Effector memory CD4-positive, alpha-beta T cell (primary cell): ENCODE measurements around the gene ZNF398.

Experiments used
- DNase-seq, 3 donors: peaks; one replicate each; pipeline ENCODE4 v3.0.0-alpha.2; 2020
- H3K27ac ChIP-seq: 2 replicates; pipeline ENCODE4 v1.7.0; 2013; ENCODE audit warnings: mild to moderate bottlenecking, low read length, moderate library complexity; ENCODE audit not compliant: insufficient read depth, poor library complexity, severe bottlenecking
- H3K27me3 ChIP-seq: replicated peaks from 2 replicates; pipeline ENCODE4 v1.7.0; 2013; ENCODE audit warnings: mild to moderate bottlenecking, low read length; ENCODE audit not compliant: insufficient read depth, control insufficient read depth, poor library complexity, severe bottlenecking
- H3K36me3 ChIP-seq: 2 replicates; pipeline ENCODE4 v1.7.0; 2013; ENCODE audit warnings: mild to moderate bottlenecking, low read length, moderate library complexity; ENCODE audit not compliant: control insufficient read depth, insufficient read depth
- H3K4me1 ChIP-seq: 2 replicates; pipeline ENCODE4 v1.7.0; 2013; ENCODE audit warnings: low read length, mild to moderate bottlenecking; ENCODE audit not compliant: control insufficient read depth, insufficient read depth, poor library complexity, severe bottlenecking
- H3K4me3 ChIP-seq: 2 replicates; pipeline ENCODE4 v1.7.0; 2013; ENCODE audit warnings: low read length, low read depth, mild to moderate bottlenecking; ENCODE audit not compliant: insufficient read depth, poor library complexity, severe bottlenecking
- H3K9me3 ChIP-seq: 2 replicates; pipeline ENCODE4 v1.7.0; 2013; ENCODE audit warnings: mild to moderate bottlenecking, low read length, moderate library complexity; ENCODE audit not compliant: control insufficient read depth

Gene ZNF398

GRCh38 chr7:149207324-149208035, 60.2 kb downstream of the ZNF398 start:
- Histone ChIP-seq H3K4me1 (no peaks in the 10 kb centered on the region), H3K27me3 (no peaks in the 10 kb centered on the region), H3K27ac (no peak overlapping the region), H3K4me3 (no peak overlapping the region), H3K9me3 (no peaks in the 10 kb centered on the region), H3K36me3 (peaks cover 56% of the 10 kb centered on the region)
- no peak for DNase-seq

GRCh38 chr7:149209518-149210269, 62.4 kb downstream of the ZNF398 start:
- Histone ChIP-seq H3K4me1 (no peaks in the 10 kb centered on the region), H3K4me3 (no peak overlapping the region), H3K36me3 (peaks cover 64% of the 10 kb centered on the region), H3K27ac (no peak overlapping the region), H3K27me3 (no peaks in the 10 kb centered on the region), H3K9me3 (no peaks in the 10 kb centered on the region)
- peak; percentile 12 to 40 (median 36) for DNase-seq

- Histone ChIP-seq H3K9me3 (no peaks in the 10 kb centered on the region), H3K4me3 (no peak overlapping the region), H3K27me3 (no peaks in the 10 kb centered on the region), H3K4me1 (no peaks in the 10 kb centered on the region), H3K27ac (no peak overlapping the region), H3K36me3 (peaks cover 69% of the 10 kb centered on the region)
- DNase-seq: no peak
Measured at GRCh38 chr7:149210551-149210950, 63.3 kb downstream of the ZNF398 start.

GRCh38 chr7:149214020-149214720, 66.9 kb downstream of the ZNF398 start:
- H3K4me1 ChIP-seq: no peaks in the 10 kb centered on the region
- H3K27me3 ChIP-seq: no peaks in the 10 kb centered on the region
- H3K36me3 ChIP-seq: peaks cover 60% of the 10 kb centered on the region
- DNase-seq: no peak
- H3K27ac ChIP-seq: no peak overlapping the region
- no peak overlapping the region for H3K4me3 ChIP-seq
- H3K9me3 ChIP-seq: no peaks in the 10 kb centered on the region

- no peak overlapping the region for H3K27ac ChIP-seq
- H3K4me3 ChIP-seq: no peak overlapping the region
- H3K27me3 ChIP-seq: no peaks in the 10 kb centered on the region
- no peak for DNase-seq
- no peaks in the 10 kb centered on the region for H3K9me3 ChIP-seq
- H3K4me1 ChIP-seq: no peaks in the 10 kb centered on the region
- peaks cover 66% of the 10 kb centered on the region for H3K36me3 ChIP-seq
Measured at GRCh38 chr7:149216402-149216801, 69.1 kb downstream of the ZNF398 start.

- H3K9me3 ChIP-seq: no peaks in the 10 kb centered on the region
- H3K27me3 ChIP-seq: no peaks in the 10 kb centered on the region
- DNase-seq: no peak
- H3K27ac ChIP-seq: no peak overlapping the region
- H3K4me3 ChIP-seq: no peak overlapping the region
- no peaks in the 10 kb centered on the region for H3K4me1 ChIP-seq
- peaks cover 59% of the 10 kb centered on the region for H3K36me3 ChIP-seq
Measured at GRCh38 chr7:149217570-149217969, 70.3 kb downstream of the ZNF398 start.

- no peak for DNase-seq
- Histone ChIP-seq H3K27me3 (no peaks in the 10 kb centered on the region), H3K4me1 (no peaks in the 10 kb centered on the region), H3K4me3 (no peak overlapping the region), H3K27ac (no peak overlapping the region), H3K36me3 (peaks cover 47% of the 10 kb centered on the region), H3K9me3 (no peaks in the 10 kb centered on the region)
Measured at GRCh38 chr7:149218469-149219420, 71.5 kb downstream of the ZNF398 start.

GRCh38 chr7:149220534-149220933, 73.3 kb downstream of the ZNF398 start:
- no peaks in the 10 kb centered on the region for H3K27me3 ChIP-seq
- no peaks in the 10 kb centered on the region for H3K4me1 ChIP-seq
- no peak overlapping the region for H3K27ac ChIP-seq
- H3K9me3 ChIP-seq: no peaks in the 10 kb centered on the region
- peaks cover 44% of the 10 kb centered on the region for H3K36me3 ChIP-seq
- no peak for DNase-seq
- no peak overlapping the region for H3K4me3 ChIP-seq

GRCh38 chr7:149223176-149223575, 75.9 kb downstream of the ZNF398 start:
- DNase-seq: no peak
- Histone ChIP-seq H3K27me3 (no peaks in the 10 kb centered on the region), H3K4me1 (no peaks in the 10 kb centered on the region), H3K4me3 (no peak overlapping the region), H3K9me3 (no peaks in the 10 kb centered on the region), H3K27ac (no peak overlapping the region), H3K36me3 (peaks cover 39% of the 10 kb centered on the region)
